Placental pericyte (primary cell): ENCODE data around the gene PRPS1. TPM values are rescaled to one million over a fixed set of nuclear protein-coding genes. Genes with fewer than 3 reads are reported as not detected.

Source experiments
- total RNA-seq: library from RNA; depleted of rRNA; stranded (reverse); fragments of >200 nt; gene quantifications from 2 replicates; pipeline ENCODE4 v1.2.3, GENCODE V29; 2012

Gene PRPS1
- total RNA-seq: 29.3 and 39.5 TPM in 2 replicates

DNA sequence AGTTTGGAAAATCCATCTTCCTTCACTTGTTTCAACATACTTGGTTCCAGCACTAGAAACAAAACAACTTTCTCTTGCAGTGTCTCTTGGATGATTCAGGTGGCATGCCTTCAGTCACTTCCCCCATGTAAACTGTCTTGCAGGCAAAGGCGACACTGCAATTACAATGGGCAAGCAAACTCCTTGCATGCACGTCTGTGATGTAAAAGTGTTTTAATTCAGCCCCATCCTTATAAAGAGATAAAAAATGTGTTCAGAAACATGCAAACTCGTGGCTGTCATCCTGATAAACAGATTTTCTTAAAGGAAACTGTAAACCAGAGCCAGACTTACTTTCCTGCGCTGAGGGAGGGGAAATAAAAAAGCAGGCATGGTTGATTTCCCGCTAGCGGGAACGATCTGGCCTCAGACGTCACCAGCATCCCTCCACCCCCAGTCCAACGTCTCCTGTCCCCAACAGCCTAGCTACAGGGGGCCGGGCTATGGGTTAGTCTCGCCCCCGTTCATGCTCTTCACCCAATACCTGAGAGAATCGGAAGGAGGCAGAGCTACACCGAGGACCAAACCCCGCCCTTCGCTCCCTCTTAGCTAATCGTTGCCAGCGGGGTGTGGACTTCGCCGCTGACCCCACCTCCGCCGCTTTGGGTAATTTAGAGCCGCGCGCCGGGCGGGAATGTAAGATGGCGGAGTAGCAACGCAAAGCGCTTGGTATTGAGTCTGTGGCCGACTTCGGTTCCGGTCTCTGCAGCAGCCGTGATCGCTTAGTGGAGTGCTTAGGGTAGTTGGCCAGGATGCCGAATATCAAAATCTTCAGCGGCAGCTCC lies at the start of gene PRPS1:
TSS of gene PRPS1 (plus strand) at position 673 of the 824 bp plus-strand sequence. CDS start at position 792, 119 bp downstream.

Other genes starting within 250 kb of the PRPS1 start
- under 0.01 TPM in 1 of 2 replicates, not detected in the other for gene FRMPD3, start 178.9 kb upstream of the PRPS1 start, total RNA-seq
- 14.5 and 36.5 TPM in 2 replicates for gene TSC22D3, start 147.3 kb downstream of the PRPS1 start, total RNA-seq
- gene NCBP2L, start 149.2 kb downstream of the PRPS1 start, total RNA-seq: not detected in 2 replicates
- 19.6 and 19.7 TPM in 2 replicates for gene MID2, start 197.4 kb downstream of the PRPS1 start, total RNA-seq